Mucosa of descending colon (tissue), 3 donors: ENCODE data around the gene CHN1. TPM values are rescaled to one million over a fixed set of nuclear protein-coding genes. Genes with fewer than 3 reads are reported as not detected.

ENCODE experiments used
- ATAC-seq: fragments of 200-7000 bp; cut with Tn5 transposase; one replicate; pipeline ENCODE4 v1.9.1; 2020; ENCODE audit warnings: mild to moderate bottlenecking, moderate library complexity
- DNase-seq, 3 donors: peaks; one replicate each; pipeline ENCODE4 v3.0.0-alpha.2; 2020
- H3K36me3 ChIP-seq: fragments of 200-600 bp; one replicate; pipeline ENCODE4 v1.8.0; 2021; ENCODE audit warnings: low read depth, mild to moderate bottlenecking
- H3K4me1 ChIP-seq: fragments of 200-600 bp; one replicate; pipeline ENCODE4 v1.8.0; 2021; ENCODE audit warnings: low read depth, mild to moderate bottlenecking
- H3K4me3 ChIP-seq: fragments of 200-600 bp; one replicate; pipeline ENCODE4 v1.8.0; 2021; ENCODE audit warnings: mild to moderate bottlenecking
- H3K9me3 ChIP-seq: fragments of 200-600 bp; one replicate; pipeline ENCODE4 v1.8.0; 2021; ENCODE audit warnings: mild to moderate bottlenecking
- CTCF ChIP-seq: fragments of 200-600 bp; IDR thresholded peaks from one replicate; pipeline ENCODE4 v1.8.0; 2022; ENCODE audit warnings: antibody characterized with exemption, mild to moderate bottlenecking
- intact Hi-C, 2 donors: fragments of 100-400 bp; cut with DNase I in 1 of 2; cut with micrococcal nuclease in 1 of 2; formaldehyde crosslinking; loops; one replicate each; pipeline versions ENCODE4 v1.11.0 to v1.11.1; 2022; cut with DNase I, micrococcal nuclease
- total RNA-seq, 3 donors: library from RNA; stranded (reverse); fragmentation: NEBNext Ultra II Directional in 2 of 3; extraction: Animal tissue kit (Norgen Biotek cat#: 25700) in 2 of 3; gene quantifications; one replicate each; pipeline versions ENCODE4 v1.2.1 to v1.2.4, GENCODE V29; 2021 to 2023
- donor health status: DM: no; HTN: no; CAD: no; lungs with moderate emphysema.
- donor health status: DM: no; HTN: no; CAD: no.
- donor health status: DM: no; HTN: yes; CAD: no.

CHN1 gene
- total RNA-seq, 3 donors from 2014 or later = 2.1 to 15.2 (median 3.9) TPM

DNA sequence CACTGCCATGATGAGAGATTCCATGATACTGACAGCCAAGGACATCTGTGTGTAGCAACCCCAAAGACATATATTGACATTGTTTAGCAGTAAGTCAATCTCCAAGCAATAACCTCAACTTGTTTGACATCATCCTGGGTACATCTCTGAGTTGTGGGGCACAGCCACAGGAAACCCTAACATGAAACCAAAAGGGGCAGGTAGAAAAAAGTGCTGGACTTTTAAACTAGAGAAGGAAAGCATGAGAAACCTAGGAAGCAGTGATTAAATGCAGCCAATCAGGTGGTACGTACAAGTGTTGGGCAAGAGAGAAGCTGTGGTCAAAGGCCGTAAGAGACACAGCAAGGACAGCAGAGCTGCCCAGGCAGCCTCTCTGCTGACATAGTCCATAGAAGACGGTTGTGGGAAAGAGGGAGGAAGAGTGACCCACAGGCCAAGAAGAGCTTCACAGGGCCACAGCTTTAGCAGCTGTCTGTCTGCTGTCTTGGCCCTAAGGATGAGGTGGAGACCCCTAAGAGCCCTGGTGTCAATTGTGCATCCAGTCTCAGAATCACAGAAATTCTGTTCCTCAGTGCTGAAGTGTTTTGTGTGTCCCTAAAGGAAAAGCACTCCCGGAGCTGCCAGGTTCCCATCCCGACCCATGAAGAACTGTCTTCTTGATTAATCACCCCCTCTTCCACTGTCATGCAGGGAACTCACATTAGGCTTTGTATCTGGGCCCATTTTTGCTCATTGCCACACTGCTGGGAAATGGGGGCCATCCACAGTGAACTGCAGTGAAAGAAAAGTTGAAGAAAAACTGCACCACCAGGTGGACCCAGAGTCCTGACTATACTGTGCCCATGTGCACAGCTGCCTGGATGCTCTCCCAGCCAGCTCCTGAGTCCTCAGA, 25.4 kb upstream of the CHN1 start:
- ATAC-seq (peak; percentile 63), DNase-seq (peak in 1 of 3 donors; percentile 45)

DNA sequence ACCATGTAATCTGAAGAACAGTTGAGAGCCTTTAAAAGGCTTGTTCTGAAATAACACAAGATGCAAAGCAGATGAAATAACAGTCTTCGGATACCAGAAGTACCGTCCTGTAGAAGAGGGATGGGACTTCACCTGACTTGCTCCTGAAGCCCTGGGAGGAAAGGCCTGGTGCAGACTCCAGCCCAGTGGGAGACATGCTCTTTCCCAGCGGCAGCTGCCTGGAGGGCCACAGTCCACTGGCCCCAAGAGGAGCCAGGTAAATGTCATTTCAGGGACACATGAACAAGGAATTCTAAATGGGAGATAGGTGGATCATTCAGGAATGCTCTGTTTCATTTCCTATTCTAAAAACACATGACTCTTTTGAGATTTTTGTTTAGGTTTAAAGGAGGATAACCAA, 22.6 kb upstream of the CHN1 start:
- Histone ChIP-seq H3K9me3 (no peaks in the 10 kb centered on the region), H3K4me1 (no peaks in the 10 kb centered on the region), H3K36me3 (no peaks in the 10 kb centered on the region), H3K4me3 (no peak overlapping the region)
- TF ChIP-seq CTCF = no peak
- ATAC-seq (no peak), DNase-seq (no peak)
- intact Hi-C loops = no loop called here

More for the DNA sequence above, 25.4 kb upstream of the CHN1 start:
- Histone ChIP-seq H3K4me3 (no peak overlapping the region), H3K9me3 (no peaks in the 10 kb centered on the region), H3K4me1 (no peaks in the 10 kb centered on the region), H3K36me3 (no peaks in the 10 kb centered on the region)
- intact Hi-C loops = no loop called here
- no peak for TF ChIP-seq CTCF

GRCh38 chr2:175026385-175026784, 21.2 kb upstream of the CHN1 start:
- ATAC-seq = no peak
- DNase-seq = no peak
- H3K9me3 ChIP-seq = no peaks in the 10 kb centered on the region
- H3K4me1 ChIP-seq = no peaks in the 10 kb centered on the region
- TF ChIP-seq CTCF = no peak
- no peak overlapping the region for H3K4me3 ChIP-seq
- no peaks in the 10 kb centered on the region for H3K36me3 ChIP-seq
- intact Hi-C loops = no loop called here

GRCh38 chr2:175025946-175026345, 20.8 kb upstream of the CHN1 start:
- TF ChIP-seq CTCF = no peak
- no peak for ATAC-seq
- Histone ChIP-seq H3K4me3 (no peak overlapping the region), H3K4me1 (no peaks in the 10 kb centered on the region), H3K36me3 (no peaks in the 10 kb centered on the region), H3K9me3 (no peaks in the 10 kb centered on the region)
- no peak for DNase-seq
- intact Hi-C loops = no loop called here

GRCh38 chr2:175025233-175025632, 20.1 kb upstream of the CHN1 start:
- ATAC-seq = no peak
- no peak for DNase-seq
- no peaks in the 10 kb centered on the region for H3K9me3 ChIP-seq
- no peak overlapping the region for H3K4me3 ChIP-seq
- H3K36me3 ChIP-seq = no peaks in the 10 kb centered on the region
- H3K4me1 ChIP-seq = no peaks in the 10 kb centered on the region
- intact Hi-C loops = no loop called here
- TF ChIP-seq CTCF = no peak
